NCI-H1436 treated with DMSO at 0.1 percent for 48 hours (cell line): ENCODE measurements around the gene ATPAF2.
"Not testable (repeated sequence)": the region's sequence is repeated elsewhere in the genome, so short reads cannot be mapped to it uniquely, and the experiment has no call there.

Experiments
- DNase-seq: peaks from one replicate; lab custom pipeline; 2025; lab: John Stamatoyannopoulos, UW

The ATPAF2 gene

DNA sequence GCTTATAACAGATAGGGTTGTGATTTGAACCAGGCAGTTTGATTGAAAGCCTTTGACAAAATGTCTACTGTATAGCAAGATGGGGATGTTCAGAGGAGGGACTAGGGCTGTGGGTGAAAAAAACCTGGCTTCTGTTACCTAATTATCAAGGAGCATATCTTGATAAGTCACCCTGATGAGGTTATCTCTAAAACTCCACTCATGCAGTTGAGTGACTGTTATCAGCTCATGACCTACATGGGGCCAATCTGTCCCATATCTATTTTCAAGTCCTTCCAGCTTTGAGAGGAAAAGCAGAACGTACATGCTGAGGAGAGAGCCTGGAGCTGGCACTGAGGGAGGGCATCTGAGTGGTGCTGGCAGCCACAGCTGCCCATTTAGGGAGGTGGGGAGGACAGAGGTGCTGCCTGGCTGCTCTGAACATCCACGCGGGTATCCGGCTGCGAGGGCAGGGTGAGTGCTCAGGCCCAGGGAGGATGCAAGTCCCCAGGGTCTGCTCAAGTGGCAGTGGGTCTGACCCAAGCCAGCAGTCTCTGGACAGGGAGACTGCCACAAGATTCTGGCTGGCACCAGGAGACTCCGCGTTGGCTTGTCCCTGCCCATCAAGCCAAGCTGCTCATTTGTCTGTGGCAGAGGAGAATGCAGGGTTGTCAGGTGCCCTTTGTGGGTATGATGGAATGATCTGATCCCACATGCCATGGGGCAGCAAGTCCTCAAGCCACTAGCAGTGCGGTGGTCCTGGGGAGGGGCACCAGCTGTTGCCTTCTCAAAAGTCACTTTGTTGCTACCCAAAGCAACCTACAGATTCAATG, 29.2 kb downstream of the ATPAF2 start:
- DNase-seq = no peak

DNA sequence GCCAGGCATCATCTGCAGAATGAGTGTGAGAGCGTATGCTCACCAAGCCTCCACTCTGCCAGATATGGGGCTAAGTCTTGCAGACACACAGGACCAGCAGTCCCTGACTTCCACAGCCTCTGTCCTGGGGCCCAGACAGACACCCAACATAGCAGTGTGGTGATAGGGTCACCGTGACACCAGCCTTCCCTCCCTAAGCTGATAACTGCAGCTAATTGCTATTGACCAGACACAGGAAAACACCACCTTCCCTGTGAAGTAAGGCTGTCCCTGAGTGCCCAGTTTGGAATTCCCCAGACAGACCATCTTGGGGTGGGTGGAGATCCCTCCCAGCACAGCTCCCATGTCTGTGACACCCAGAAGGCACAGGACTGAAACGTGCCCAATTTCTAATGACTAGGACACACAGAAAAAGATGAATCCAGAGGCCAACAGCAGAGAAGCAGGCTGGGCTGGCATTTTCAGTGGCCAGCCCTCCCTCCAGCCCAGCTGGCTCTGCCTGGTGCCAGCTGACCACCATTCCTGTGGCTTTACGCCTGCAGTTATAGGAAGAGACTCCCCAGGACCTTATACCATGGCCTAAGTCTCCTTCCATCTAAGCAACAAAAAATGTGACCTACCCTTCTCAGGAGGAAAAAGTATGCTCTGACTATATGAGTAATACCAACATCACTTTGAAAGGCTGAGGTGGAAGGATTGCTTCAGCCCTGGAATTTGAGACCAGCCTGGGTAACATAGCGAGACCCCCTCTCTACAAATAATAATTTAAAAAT, 30.3 kb downstream of the ATPAF2 start:
- DNase-seq = no peak

DNA sequence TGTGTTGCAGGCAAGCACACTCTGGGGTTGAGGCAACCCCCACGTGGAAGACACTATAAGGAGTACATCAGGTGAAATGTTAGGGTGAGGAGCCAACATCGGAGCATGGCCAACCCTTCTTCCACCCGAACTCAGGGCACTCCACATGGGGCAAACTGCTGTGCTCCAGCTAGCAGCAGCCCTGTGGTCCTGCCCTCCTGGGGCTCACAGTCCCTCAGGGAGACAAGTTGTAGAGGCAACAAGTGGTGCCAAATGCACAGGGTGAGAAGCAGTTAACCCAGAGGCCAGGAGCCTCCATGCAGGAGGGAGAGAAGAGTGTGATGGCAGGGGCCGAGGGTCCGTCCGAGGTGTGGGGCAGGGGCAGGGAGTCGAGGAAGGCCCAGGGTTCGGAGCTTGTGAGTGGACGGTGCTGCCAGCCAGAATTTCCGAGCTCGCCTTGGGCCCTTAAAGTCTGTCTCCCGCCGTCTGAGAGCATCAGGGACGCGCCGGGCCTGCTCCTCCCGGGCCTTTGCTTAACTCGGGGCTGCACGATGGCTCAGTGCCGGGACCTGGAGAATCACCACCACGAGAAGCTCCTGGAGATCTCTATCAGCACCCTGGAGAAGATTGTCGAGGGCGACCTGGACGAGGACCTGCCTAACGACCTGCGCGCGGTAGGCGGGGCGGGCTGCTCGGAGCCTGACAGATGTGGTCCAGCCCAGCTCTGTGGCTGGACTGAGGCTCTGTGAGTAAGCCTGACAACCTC, 32.3 kb downstream of the ATPAF2 start:
- no peak for DNase-seq

DNA sequence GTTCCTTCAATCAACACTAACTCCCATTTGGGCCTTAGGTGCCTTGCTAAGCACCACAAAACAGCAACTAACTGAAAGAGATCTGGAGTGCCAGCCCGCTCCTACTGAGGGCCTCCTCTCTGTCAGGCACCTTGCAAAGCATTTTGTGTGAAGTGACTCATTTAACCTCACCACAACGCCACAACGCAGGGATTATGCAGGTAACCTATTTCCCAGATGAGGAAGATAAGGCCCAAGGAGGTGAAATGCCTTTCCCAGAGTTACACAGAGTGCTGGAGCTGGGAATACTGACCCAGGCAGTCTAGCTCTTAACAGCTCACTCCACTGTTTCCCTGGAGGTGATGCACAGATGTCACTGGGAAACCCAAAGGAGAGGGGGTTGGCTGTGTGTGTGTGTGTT, 33.5 kb downstream of the ATPAF2 start:
- no peak for DNase-seq

DNA sequence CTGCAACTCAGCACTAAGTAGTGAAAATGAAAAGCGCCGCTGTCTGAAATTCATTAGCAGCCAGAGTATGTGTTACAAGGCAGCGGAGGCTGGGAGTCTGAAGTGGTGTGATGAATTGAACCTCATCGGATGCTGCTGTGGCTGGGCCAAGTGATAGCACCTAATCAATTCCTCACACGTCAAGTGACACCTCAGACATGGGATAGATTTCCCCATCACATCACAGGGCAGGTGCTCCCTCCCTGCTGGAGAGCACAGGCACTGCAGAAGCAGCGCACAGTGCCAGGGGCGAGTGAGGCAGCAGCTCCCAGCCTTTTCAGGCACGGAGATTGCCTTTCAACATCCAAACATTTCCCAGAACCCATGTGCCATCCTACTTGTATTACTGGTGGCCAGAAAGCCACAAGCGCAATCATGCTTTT, 34.1 kb downstream of the ATPAF2 start:
- no peak for DNase-seq

DNA sequence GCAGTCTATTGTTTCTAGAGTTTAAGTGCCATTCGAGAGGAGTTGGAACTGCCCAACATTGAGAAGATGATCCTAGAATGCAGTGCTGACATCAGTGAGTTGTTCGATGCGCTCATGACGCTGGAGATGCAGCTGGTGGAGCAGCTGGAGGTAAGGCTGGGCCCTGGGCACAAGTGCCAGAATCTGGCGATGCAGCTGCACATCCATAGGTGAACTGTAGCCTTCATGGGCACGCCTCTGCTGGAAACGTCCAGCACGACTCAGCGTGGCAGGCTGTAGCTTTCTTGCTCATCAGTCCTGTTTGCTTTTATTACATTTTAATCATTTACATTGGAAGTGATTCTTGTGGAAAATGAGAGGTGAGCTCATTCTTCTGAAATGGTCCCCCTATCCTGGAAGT, 34.6 kb downstream of the ATPAF2 start:
- no peak for DNase-seq

DNA sequence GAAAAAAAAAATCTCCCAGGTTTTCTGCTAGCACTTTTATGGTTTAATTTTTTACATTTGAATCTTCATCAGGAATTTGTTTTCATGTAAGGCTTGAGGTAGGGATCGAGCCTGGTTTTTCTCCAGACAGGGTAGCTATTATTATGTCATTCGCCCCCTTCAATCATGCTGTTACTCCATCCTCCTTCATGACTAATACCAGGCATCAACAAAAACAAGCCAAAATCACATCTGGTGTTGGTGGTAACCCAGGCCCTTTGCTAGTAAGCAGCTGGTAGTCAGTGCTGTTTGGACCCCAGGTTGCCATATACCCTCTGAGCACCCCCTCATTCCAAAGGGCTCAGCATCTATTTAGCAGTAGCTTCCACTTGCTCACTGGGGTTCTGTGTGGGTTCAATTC, 36.8 kb downstream of the ATPAF2 start:
- DNase-seq = no peak

DNA sequence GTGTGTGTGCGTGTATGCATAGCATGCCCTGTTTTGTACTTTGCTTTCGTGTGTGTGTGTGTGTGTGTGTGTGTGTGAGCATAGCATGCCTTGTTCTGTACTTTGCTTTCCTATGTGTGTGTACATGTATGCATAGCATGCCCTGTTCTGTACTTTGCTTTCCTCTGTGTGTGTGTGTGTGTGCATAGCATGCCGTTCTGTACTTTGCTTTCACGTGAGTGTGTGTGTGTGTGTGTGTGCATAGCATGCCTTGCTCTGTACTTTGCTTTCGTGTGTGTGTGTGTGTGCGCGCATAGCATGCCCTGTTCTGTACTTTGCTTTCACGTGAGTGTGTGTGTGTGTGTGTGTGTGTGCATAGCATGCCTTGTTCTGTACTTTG, 38.9 kb downstream of the ATPAF2 start:
- DNase-seq = no peak

DNA sequence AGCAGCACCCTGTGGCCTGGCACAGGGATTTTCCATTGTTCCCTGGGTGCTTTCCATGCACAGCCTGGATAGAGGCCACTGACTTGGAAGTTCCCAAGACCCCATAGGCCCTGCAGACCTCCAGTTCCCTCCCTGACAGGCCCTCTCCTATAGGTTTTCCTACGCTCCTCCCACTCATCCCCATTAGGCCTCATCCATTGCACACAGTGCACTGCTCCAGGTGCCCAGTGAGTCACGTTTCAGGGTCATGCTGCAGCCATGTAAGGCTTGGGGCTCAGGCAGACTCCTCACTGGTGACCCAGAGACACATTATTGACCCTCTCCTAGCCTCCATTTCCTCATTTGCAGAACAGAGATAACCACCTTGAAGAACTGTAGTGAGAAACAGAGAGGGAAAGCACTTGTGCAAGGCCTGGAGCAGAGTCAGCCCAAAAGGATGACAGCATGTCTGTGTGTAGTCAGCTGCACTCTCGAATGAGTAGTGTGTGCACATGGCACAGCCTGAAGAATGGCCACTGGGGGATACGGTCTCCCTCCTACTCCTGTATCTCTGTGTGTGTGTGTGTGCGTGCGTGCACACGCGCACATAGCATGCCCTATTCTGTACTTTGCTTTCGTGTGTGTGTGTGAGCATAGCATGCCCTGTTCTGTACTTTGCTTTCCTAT, 39.5 kb downstream of the ATPAF2 start:
- DNase-seq = no peak

DNA sequence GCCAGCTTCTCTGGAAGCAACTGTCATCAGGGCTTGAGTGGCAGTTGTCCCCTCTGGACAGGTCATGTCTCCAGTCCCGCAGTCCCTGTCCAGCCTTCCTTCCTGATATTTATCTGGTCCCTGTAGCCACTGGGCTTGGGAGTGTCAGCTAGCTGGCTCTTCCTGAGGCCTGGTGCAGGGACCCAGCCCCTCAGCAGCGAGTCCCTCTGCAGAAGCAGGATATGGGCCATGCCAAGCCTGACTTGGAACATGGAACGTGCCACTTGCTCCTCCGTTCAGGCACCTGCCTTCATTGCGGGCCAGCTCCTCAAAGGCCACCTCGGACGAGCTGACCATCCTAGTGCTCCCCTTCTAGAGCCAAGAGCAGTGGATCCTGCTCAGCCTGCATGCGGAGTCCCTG, 40.0 kb downstream of the ATPAF2 start:
- no peak for DNase-seq

DNA sequence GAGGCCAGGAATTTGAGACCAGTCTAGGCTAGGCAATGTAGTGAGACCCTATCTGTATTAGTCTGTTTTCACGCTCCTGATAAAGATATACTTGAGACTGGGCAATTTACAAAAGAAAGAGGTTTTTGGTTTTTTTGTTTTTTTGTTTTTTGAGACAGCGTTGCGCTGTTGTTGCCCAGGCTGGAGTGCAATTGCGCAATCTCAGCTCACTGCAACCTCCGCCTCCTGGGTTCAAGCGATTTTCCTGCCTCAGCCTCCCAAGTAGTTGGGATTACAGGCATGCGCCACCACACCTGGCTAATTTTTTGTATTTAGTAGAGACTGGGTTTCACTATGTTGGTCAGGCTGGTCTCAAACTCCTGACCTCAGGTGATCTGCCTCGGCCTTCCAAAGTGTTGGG, 43.1 kb downstream of the ATPAF2 start:
- not testable (repeated sequence) for DNase-seq

DNA sequence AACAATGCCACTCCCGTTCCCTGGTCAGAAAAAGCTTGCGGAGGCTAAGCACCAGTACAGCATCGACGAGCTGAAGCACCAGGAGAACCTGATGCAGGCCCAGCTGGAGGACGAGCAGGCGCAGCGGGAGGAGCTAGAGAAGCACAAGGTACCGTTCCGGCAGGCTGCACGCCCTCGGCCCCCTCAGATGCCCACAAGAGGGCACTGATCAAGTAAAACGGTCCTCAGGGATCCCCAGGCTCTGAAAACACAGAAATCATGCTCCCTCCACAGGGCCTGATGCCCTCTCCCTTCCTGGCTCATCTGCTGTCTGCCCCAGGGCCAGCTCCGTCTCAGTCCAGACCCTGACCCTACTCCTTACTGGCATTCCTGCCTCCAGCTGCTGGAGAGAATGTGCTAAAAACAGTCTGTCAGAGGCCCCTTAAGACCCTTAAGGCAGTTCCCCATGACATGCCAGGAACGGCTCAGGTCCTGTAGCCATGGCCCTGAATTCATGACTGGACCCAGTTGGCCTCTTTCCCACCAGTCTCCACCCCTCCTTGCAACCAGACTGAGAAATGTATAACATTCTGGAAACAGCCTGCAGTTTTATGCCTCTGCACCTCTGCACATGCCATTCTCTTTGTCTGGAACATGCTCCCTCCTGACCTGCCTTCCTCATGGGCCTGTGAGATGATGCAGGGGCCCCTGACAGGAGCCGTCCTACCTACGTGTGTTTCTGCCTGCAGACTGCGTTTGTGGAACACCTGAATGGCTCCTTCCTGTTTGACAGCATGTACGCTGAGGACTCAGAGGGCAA, 44.5 kb downstream of the ATPAF2 start:
- DNase-seq = no peak

DNA sequence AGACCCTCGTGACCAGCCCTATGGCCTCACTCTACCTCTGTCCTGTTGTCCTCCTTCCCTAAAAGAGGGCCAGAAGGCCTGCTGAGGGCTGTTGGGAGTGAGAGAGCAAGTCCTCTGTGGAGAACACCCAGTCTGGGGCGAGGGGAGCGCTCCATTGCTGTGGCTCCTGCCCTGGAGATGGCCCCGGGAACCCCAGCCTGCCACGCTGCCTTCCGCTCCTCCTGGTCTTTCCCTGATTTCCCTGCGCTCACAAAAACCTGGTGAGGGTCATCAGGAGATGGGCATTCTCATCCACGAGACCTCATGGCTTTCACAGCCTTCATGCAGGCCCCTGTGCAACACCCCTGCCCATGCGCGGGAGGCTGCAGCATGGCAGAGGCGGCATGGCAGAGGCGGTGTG, 45.1 kb downstream of the ATPAF2 start:
- DNase-seq = no peak

DNA sequence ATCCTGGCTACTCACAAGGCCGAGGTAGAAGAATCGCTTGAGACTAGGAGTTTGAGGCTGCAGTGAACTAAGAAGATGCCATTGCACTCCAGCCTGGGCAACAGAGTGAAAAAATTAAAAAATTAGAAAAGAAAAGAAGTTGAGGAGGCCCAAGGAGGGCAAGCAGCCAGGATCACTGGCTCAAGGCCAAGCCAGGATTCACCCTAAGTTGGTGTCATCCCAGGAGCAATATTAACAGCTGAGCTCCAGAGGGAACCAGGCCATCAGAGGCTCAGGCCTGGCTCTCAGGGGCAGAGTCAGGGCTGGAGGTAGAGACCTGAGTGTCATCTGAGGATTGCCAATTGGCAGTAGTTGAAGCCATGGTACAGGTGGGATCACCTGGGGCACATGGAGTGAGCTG, 45.6 kb downstream of the ATPAF2 start:
- no peak for DNase-seq

DNA sequence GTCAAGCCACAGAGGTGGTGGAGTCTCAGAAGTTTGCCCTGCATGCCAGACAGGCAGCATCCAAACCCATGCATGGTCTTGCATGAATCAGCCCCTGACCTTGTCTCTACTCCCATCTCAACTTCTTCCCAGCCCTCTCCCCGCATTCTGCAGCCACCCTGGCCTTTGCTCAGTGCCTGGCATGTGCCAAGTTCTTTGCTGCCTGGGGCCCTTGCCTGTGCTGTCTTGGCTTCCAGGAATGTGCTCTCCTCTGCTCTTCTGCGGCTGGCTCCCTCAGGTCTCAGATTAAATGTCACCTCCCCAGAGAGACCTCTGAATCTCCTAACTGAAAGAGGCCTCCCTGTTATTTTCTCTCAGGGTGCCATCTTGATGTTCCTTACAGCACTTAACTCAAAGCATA, 48.7 kb downstream of the ATPAF2 start:
- no peak for DNase-seq

DNA sequence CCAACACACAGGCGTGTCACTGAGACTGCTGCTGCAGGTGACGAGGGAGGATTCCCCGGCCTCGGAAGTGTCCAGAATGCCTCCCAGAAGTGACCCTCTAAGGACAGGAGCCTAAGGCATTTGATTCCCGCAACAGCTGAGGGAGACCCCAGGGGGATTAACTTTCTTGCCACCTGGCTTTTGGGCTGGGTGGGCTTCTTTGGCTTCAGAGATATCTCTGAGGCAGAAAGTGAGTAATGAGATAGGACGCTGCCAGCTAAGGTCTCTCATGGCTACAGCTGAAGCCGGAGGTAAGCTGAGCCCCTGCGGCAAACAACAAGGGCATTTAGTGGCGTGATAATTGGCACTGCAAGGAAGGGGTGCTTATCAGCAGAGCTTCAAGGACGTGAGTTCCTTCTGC, 49.4 kb downstream of the ATPAF2 start:
- DNase-seq = no peak

DNA sequence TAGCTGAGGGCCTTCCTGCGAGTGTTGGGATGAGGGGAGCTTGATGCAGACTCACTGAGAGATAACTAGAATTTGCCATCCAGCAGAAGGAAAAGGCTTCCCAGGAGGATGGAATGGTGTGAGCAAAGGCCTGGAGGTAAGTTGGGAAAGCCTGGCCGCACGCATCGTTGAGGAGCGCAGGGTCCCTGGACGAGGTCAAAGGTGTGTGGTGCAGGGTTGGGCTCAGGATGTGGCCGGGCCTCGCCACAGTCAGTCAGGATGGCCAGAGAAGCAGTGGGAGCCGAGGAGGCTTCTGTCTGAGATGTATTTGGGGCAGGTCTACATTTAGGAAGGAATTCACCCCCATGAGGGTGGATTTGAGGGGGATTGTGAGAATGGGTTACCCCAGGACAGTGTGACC, 49.9 kb downstream of the ATPAF2 start:
- DNase-seq = no peak

DNA sequence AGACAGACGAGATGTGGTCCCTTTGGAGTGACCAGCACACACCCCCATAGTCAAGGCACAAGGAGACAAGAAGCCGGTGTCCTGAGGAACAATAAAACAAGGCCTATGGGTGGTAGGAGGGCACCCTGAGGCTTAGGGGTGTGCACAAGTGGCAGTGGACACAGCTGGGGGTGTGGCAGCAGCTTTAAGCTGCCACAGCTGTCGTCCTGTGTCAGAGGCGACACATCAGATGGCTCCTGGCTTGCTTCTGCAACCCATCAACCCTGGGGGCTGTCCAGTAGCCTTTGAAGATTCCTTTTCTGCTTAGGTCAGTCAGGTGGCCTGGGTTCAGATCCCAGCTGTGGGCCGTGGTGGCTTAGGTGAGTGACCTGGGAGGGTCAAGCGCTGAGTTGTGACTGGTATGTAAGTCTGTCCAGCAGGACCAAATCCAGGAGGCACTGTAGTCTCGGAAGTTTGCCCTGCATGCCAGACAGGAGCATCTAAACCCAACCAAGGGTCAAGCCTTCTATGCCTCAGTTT, 50.5 kb downstream of the ATPAF2 start:
- no peak for DNase-seq

DNA sequence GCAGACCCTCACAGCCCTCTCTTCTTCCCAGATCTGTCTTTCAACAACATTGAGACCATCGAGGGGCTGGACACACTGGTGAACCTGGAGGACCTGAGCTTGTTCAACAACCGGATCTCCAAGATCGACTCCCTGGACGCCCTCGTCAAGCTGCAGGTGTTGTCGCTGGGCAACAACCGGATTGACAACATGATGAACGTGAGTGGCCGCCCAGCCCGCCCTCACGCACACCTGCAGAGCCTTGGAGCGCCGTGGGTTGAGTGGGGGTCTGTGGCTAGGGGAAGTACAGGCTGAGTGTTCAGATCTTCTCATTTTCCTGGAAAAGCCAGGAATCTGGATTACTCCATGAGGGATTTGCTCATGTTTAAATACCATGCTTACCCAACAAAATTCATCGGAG, 51.1 kb downstream of the ATPAF2 start:
- DNase-seq = no peak

DNA sequence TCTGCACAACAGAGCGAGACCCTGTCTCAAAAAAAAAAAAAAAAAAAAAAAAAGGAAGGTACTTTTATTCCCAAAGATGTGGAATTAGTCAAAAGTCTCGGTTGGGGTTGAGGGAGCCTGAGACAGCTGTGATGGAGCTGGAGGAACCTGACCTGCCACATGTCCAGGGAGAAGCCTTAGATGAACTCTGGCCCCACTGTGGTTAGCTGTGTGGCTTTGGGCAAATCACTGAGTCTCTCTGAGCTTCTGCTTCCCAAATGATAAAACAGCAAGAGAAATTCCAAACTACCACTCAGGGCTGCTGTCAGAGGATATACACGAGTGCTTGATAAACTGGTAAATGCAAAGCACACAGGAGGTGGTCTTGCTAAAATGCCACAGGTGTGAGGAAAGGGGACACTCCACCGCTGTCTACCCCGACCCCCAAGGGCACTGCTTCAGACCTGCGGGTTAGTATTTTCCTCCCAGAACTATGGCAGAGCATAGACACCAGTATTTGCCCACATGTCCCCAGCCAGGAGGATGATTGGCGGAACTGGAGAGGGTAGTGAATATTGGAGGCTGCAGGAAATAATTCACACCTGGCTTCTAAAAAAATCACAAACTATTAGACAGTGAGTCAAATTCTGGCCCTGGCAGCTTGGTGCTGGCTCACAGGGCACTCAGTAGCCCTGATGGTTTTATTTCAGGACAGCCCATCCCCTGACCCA, 51.6 kb downstream of the ATPAF2 start:
- DNase-seq = no peak

DNA sequence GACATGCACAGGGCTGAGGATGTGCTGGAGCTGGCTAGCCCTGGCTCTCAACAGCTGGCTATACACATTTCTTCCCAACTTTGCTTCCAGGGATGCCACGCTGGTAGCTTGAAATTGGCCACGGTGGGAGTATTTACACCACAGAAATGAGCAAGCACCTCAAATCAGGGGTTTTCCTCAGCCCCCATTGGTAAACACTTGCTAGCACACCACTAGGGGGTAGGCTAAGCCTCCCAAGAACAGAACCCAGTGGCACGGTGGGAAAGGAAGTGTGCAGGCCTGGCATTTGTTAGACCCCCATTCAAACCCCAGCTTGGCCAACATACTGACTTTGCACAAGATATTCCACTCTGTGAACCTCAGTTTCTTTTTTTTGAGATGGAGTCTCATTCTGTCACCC, 53.4 kb downstream of the ATPAF2 start:
- DNase-seq = no peak
